ENCODE measurements around the gene ZNF816. TPM values are rescaled to one million over a fixed set of nuclear protein-coding genes. Genes with fewer than 3 reads are reported as not detected.

Gene ZNF816
- total RNA-seq, 1 experiment from 2014 or later, result 16.5 TPM

GRCh38 chr19:52959613-52960295 lies 2.9 kb downstream of the ZNF816 start:
- BruUV-seq (replicated peaks), result no TSS peak
- no peak for DNase-seq
- H3K36me3 Mint-ChIP-seq (ENCODE audit: insufficient read depth, unreplicated experiment), result peaks cover 69% of the 10 kb centered on the region
- no peak overlapping the region for H3K27ac Mint-ChIP-seq (ENCODE audit: unreplicated experiment)
- no peak overlapping the region for H3K4me3 Mint-ChIP-seq (ENCODE audit: low read depth, unreplicated experiment)
- H3K9me3 Mint-ChIP-seq (ENCODE audit: low read depth, unreplicated experiment), result peaks cover 19% of the 10 kb centered on the region
- CTCF ChIA-PET, result no interaction called here
- no peak for TF ChIP-seq CTCF (IDR thresholded peaks at IDR 0.05; ENCODE audit: unreplicated experiment)
- H3K27me3 Mint-ChIP-seq (ENCODE audit: unreplicated experiment), result no peaks in the 10 kb centered on the region
- H3K4me1 Mint-ChIP-seq (ENCODE audit: low read depth, unreplicated experiment), result no peaks in the 10 kb centered on the region
- intact Hi-C loops (cut with micrococcal nuclease; ENCODE audit: unreplicated experiment), result loop anchor here (5.0 kb wide), 1 partner anchor 37 kb away; the partner anchor contains the start of gene ZNF888

- BruUV-seq (replicated peaks), result no TSS peak
- CTCF ChIA-PET, result no interaction called here
Measured at GRCh38 chr19:52957591-52957990, 5.1 kb downstream of the ZNF816 start.

GRCh38 chr19:52956917-52957316 lies 5.8 kb downstream of the ZNF816 start:
- H3K27ac Mint-ChIP-seq (ENCODE audit: unreplicated experiment), result no peak overlapping the region
- intact Hi-C loops (cut with micrococcal nuclease; ENCODE audit: unreplicated experiment), result no loop called here
- no peak for TF ChIP-seq CTCF (IDR thresholded peaks at IDR 0.05; ENCODE audit: unreplicated experiment)
- BruUV-seq (replicated peaks), result no TSS peak
- CTCF ChIA-PET, result no interaction called here
- H3K9me3 Mint-ChIP-seq (ENCODE audit: low read depth, unreplicated experiment), result peaks cover 20% of the 10 kb centered on the region
- no peaks in the 10 kb centered on the region for H3K27me3 Mint-ChIP-seq (ENCODE audit: unreplicated experiment)
- no peak overlapping the region for H3K4me3 Mint-ChIP-seq (ENCODE audit: low read depth, unreplicated experiment)
- H3K4me1 Mint-ChIP-seq (ENCODE audit: low read depth, unreplicated experiment), result no peaks in the 10 kb centered on the region
- no peak for DNase-seq
- H3K36me3 Mint-ChIP-seq (ENCODE audit: insufficient read depth, unreplicated experiment), result peaks cover 76% of the 10 kb centered on the region

More at GRCh38 chr19:52957591-52957990, 5.1 kb downstream of the ZNF816 start:
- Mint-ChIP-seq H3K36me3 (ENCODE audit: insufficient read depth, unreplicated experiment) (peaks cover 76% of the 10 kb centered on the region), H3K4me1 (ENCODE audit: low read depth, unreplicated experiment) (no peaks in the 10 kb centered on the region), H3K9me3 (ENCODE audit: low read depth, unreplicated experiment) (peaks cover 17% of the 10 kb centered on the region), H3K27me3 (ENCODE audit: unreplicated experiment) (no peaks in the 10 kb centered on the region), H3K4me3 (ENCODE audit: low read depth, unreplicated experiment) (no peak overlapping the region), H3K27ac (ENCODE audit: unreplicated experiment) (no peak overlapping the region)
- no peak for DNase-seq
- TF ChIP-seq CTCF (IDR thresholded peaks at IDR 0.05; ENCODE audit: unreplicated experiment), result no peak
- intact Hi-C loops (cut with micrococcal nuclease; ENCODE audit: unreplicated experiment), result no loop called here

GRCh38 chr19:52949422-52949821 lies 13.3 kb downstream of the ZNF816 start:
- Mint-ChIP-seq H3K36me3 (ENCODE audit: insufficient read depth, unreplicated experiment) (peaks cover 67% of the 10 kb centered on the region), H3K4me1 (ENCODE audit: low read depth, unreplicated experiment) (peaks cover 10% of the 10 kb centered on the region), H3K4me3 (ENCODE audit: low read depth, unreplicated experiment) (no peak overlapping the region), H3K27me3 (ENCODE audit: unreplicated experiment) (no peaks in the 10 kb centered on the region), H3K9me3 (ENCODE audit: low read depth, unreplicated experiment) (peaks cover 18% of the 10 kb centered on the region), H3K27ac (ENCODE audit: unreplicated experiment) (no peak overlapping the region)
- no peak for TF ChIP-seq CTCF (IDR thresholded peaks at IDR 0.05; ENCODE audit: unreplicated experiment)
- BruUV-seq (replicated peaks), result no TSS peak
- DNase-seq, result no peak
- intact Hi-C loops (cut with micrococcal nuclease; ENCODE audit: unreplicated experiment), result loop anchor here (10.0 kb wide), 2 partner anchors 215 to 245 kb away; partner anchors contain the start of genes ZNF611 and ZNF665
- CTCF ChIA-PET, result no interaction called here

All from Calu3 (cell line).